ENCODE results near the gene APLP2.
"Not testable (repeated sequence)": the region's sequence is repeated elsewhere in the genome, so short reads cannot be mapped to it uniquely, and the experiment has no call there.

APLP2 gene

GRCh38 chr11:130170345-130170744 lies 100.7 kb downstream of the APLP2 start:
- no peak for DNase-seq (ENCODE audit: low read depth, low spot score)

DNA sequence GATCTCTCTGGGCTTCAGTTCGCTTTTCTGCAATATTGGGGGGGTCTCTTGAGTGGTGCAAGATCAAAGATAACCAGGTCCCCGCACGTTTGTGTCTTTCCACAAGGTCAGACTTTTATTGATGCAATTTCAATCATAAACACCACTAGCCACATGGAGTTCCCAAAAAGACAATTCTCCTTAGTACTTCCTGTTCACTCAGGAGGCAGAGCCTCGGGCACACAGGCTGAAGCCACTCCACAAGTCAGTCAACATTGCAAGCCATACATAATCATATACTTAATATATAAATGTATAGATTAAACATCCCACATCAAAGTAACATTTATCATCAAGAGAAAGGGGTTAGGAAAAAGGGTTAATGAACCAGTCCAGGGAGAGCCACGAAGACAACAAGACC lies 101.8 kb downstream of the APLP2 start:
- DNase-seq (ENCODE audit: low read depth, low spot score) = no peak

- not testable (repeated sequence) for DNase-seq (ENCODE audit: low read depth, low spot score)
Measured at GRCh38 chr11:130172001-130172400, 102.3 kb downstream of the APLP2 start.

DNA sequence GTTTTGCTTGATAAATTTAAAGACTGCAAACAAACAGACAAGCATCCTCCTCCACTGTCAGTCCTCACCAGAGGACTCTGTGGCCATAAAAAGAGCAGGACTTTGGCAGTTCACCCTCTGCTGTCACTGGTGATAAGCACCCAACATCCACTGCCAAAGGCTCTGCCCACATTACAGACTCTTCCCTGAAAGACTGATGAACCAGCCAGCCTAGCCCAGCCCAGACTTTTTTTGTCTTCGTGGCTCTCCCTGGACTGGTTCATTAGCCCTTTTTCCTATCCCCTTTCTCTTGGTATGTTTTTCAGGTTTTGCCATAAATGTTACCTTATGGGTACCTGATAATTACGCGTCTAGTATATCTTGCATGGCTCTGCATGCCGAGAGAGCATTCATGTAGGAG lies 104.9 kb downstream of the APLP2 start:
- DNase-seq (ENCODE audit: low read depth, low spot score) = no peak

DNA sequence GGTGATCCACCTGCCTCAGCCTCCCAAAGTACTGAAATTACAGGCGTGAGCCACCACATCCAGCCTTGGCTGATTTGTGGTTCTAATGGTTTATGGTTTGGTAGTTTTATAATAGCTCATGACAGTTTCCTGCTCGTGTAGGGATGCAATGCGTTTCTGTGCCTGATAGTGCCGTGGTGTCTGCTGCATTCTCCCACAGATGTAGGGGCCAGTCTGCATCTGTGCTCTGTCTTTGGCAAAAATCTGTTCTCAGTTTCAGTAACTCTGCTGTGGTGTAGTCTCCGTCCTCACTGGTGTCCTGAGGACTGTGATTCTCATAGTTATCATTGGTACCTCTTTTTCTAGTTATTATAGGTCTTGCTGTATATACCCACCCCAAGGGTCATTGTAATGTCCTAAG lies 106.2 kb downstream of the APLP2 start:
- DNase-seq (ENCODE audit: low read depth, low spot score) = no peak

- DNase-seq (ENCODE audit: low read depth, low spot score) = no peak
Measured at GRCh38 chr11:130177782-130178181, 108.1 kb downstream of the APLP2 start.

GRCh38 chr11:130178441-130179339 lies 109.0 kb downstream of the APLP2 start:
- no peak for DNase-seq (ENCODE audit: low read depth, low spot score)

- DNase-seq (ENCODE audit: low read depth, low spot score) = no peak
Measured at GRCh38 chr11:130179396-130180306, 110.0 kb downstream of the APLP2 start.

DNA sequence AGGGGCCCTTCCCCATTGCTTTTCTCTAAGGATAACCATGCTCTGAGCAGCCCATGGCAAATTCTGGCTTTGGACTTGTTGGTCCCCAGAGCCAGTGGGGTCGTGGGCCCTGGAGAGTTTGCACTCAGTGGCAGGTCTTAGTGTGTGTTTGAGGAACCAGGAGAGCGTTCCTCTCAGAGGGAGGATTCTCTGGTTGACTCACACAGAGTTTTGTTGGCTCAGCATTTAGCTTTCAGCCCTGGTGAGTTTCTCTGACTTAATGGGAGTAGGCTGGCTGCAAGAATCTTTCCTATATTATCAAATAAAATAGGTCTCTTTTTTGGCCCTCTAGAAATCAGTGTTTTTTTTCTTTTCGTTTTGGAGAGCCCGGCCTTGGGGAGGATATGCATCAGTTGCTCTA lies 110.8 kb downstream of the APLP2 start:
- no peak for DNase-seq (ENCODE audit: low read depth, low spot score)

DNA sequence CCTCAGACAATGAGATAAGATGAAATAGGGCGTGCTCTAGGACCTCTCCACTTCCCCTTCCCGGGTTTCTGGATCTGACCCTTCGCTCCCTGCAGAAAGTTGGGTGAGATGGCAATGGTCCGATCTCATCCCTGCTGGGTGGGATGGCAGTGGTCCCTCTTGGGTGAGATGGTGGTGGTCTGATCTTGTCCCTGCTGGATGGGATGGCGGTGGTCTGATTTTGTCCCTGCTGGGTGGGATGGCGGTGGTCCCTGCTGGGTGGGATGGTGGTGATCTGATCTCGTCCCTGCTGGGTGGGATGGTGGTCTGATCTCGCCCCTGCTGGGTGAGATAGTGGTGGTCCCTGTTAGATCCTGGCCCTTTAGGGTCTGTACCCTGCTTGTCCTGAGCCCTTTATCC lies 111.2 kb downstream of the APLP2 start:
- no peak for DNase-seq (ENCODE audit: low read depth, low spot score)

DNA sequence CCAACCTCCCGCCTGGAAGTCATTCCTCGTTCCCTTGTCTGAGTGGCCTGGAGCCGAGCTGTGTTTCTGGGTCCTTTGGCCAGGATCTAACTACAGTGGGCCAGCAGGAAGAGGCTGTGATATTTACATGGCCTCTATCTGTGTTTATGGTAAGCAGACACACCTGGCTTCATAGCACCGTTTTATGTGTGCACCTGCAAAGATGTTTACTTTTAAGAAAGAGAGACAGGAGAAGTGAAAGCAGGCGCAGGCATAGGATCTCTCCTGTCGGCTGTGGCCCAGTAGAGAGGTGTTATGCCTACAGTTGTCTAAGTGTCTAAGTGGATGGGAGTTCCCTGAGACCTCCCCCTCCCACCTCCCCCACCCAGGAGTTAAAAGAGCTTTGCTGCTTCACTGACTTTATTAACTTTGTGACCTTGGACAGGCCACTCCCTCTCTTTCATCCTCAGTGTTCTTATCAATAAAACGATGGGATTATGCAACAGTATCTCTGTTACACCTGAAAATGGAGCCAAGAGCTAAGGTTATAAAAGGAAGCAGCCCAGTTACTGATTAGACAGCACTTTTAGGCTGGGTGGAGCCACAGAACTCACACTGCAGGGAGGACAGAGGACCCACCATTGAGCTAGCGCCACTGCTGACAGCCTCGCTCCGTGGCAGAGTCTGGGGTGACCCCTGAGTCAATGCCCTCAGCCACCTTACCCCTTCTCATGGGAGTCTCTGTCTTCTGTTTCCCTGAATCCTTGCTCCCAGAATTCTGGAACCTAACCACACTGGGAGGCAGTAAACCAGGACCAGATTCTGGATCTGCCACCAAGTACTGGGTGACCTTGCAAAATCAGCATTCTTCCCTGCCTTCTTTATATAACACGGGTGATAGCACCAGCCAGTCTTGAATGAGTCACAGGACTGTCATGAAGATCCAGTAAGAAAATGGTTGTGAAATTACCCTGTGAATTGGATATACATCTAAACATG lies 111.9 kb downstream of the APLP2 start:
- DNase-seq (ENCODE audit: low read depth, low spot score) = no peak

GRCh38 chr11:130183878-130184610 lies 114.3 kb downstream of the APLP2 start:
- no peak for DNase-seq (ENCODE audit: low read depth, low spot score)

DNA sequence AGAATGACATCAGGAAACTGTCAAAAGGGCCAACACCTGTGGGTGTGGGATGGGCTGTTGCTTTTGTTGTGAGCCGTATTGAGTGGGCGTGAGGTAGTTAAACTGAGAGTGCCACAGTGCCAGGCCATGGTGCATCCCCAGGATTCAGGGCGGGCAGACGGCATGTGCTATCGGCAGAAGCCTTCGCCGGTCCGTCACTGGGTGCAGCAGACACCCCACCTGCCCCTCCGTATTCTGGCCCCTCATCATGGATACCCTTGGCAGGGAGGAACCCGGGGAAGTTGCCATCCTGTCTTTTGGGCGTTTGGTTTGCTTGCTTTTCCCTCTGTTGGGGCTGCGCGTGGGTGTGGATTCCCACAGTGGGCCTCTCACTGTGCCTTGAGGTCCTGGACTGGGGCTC lies 117.4 kb downstream of the APLP2 start:
- DNase-seq (ENCODE audit: low read depth, low spot score) = no peak

DNA sequence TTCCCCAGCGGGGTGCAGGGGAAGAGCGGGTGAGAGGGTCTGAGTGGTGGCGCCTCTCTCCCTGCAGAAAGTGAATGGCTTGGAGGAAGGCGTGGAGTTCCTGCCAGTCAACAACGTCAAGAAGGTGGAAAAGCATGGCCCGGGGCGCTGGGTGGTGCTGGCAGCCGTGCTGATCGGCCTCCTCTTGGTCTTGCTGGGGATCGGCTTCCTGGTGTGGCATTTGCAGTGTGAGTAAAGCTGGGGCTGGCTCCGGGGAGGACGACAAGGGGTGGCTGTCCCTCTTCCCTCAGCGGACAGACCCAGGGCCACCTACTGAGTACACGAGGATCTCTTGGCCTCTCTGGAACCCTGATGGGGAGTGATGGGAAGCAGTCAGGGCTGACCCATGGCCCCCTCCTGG lies 118.4 kb downstream of the APLP2 start:
- no peak for DNase-seq (ENCODE audit: low read depth, low spot score)

DNA sequence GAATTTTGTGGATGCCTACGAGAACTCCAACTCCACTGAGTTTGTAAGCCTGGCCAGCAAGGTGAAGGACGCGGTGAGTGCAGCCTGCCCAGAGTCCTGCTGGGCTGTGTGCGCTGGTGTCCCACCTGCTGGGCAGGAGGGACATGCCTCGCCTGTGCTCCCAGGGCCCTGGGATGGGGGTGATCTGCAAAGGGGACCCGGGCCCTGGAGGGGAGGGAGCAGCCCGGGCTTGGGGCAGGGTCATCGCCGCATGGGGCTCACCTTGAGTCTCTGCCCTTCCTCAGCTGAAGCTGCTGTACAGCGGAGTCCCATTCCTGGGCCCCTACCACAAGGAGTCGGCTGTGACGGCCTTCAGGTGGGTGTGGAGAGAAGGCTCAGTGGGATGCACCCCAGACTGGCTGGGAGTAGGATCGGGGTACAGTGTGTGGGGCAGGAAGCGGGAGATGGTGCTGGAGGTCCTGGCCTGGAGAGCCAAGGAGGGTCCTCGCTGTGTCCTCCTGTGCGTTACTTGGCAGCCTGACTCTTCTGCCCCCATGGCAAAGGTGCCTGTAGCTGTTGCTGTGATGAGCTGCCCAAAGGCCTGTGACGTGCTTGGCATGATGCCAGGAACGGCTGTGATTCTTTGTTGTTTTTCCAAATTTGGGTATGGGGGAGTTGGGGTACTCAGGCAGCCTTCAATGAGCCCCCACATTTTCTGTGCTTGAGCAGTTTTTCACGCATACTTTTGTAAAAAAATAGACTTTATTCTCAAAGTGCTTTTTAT lies 119.1 kb downstream of the APLP2 start:
- no peak for DNase-seq (ENCODE audit: low read depth, low spot score)

GRCh38 chr11:130189492-130190210 lies 120.0 kb downstream of the APLP2 start:
- DNase-seq (ENCODE audit: low read depth, low spot score) = no peak

- DNase-seq (ENCODE audit: low read depth, low spot score) = no peak
Measured at GRCh38 chr11:130190371-130190881, 120.7 kb downstream of the APLP2 start.

- DNase-seq (ENCODE audit: low read depth, low spot score) = no peak
Measured at GRCh38 chr11:130191896-130192295, 122.2 kb downstream of the APLP2 start.

DNA sequence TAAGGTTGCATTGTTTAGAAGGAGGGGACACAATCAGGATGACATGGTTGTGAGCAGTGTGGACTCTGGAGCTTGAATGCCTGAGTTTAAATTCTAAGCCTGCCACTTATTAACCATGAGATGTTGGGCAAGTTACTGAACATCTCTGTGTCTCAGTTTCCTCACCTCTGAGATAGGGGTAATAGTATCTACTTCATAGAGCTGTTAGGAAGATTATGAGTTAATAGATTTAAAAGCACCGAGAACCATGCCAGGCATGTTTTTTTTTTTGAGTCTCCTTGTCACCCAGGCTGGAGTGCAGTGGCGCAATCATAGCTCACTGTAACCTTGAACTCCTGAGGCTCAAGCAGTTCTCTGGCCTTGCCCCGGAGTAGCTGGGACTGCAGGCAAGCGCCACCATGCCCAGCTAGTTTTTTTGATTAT lies 123.2 kb downstream of the APLP2 start:
- no peak for DNase-seq (ENCODE audit: low read depth, low spot score)
